ENCODE results near the gene PPFIBP2. TPM values are rescaled to one million over a fixed set of nuclear protein-coding genes. Genes with fewer than 3 reads are reported as not detected.

Gene PPFIBP2
- total and polyA plus RNA-seq, 2 of the 13 experiments (the other 11 are each of a cell fraction or from before 2014, with no cell fraction given), result 15.0 to 52.5 TPM

DNA sequence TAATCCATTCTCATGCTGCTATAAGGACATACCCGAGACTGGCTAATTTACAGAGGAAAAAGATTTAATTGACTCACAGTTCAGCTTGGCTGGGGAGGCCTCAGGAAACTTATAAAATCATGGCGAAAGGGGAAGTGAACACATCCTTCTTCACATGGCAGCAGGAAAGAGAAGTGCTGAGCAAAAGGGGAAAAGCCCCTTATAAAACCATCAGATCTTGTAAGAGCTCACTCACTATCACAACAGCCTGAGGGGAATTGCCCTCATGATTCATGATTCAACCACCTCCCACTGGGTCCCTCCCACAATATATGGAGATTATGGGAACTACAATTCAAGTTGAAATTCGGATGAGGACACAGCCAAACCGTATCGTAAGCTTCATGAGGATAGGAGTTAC is 163.3 kb downstream of the PPFIBP2 start (continued):
- no peak for TF ChIP-seq MXD4 (CRISPR knock-in tag; IDR thresholded peaks at IDR 0.05)
- TF ChIP-seq SKIL (CRISPR knock-in tag; IDR thresholded peaks at IDR 0.05; ENCODE audit: borderline replicate concordance), result no peak
- TF ChIP-seq, protein P1, sequence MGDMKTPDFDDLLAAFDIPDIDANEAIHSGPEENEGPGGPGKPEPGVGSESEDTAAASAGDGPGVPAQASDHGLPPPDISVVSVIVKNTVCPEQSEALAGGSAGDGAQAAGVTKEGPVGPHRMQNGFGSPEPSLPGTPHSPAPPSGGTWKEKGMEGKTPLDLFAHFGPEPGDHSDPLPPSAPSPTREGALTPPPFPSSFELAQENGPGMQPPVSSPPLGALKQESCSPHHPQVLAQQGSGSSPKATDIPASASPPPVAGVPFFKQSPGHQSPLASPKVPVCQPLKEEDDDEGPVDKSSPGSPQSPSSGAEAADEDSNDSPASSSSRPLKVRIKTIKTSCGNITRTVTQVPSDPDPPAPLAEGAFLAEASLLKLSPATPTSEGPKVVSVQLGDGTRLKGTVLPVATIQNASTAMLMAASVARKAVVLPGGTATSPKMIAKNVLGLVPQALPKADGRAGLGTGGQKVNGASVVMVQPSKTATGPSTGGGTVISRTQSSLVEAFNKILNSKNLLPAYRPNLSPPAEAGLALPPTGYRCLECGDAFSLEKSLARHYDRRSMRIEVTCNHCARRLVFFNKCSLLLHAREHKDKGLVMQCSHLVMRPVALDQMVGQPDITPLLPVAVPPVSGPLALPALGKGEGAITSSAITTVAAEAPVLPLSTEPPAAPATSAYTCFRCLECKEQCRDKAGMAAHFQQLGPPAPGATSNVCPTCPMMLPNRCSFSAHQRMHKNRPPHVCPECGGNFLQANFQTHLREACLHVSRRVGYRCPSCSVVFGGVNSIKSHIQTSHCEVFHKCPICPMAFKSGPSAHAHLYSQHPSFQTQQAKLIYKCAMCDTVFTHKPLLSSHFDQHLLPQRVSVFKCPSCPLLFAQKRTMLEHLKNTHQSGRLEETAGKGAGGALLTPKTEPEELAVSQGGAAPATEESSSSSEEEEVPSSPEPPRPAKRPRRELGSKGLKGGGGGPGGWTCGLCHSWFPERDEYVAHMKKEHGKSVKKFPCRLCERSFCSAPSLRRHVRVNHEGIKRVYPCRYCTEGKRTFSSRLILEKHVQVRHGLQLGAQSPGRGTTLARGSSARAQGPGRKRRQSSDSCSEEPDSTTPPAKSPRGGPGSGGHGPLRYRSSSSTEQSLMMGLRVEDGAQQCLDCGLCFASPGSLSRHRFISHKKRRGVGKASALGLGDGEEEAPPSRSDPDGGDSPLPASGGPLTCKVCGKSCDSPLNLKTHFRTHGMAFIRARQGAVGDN (CRISPR knock-in tag; IDR thresholded peaks at IDR 0.05), result no peak

DNA sequence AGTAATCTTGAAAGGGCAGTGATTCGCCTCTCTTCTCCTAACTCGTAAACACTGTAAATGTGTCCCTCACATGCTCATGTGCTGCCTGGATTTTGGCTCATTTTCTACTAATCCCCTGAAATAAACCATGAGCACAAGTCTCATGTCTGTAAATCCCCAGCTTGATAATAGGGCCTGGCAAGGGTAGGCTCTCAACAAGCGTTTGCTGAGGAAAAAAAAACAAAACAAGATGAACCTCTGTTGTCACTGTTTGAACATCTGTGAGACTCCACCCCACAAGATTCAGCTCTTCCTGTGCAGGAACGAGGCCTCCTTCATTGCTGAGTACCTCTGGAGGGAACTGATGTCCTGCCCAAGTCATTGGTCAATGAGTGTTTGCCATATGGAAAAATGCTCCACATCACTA is 164.0 kb downstream of the PPFIBP2 start:
- FAIRE-seq (no peak), ATAC-seq (no peak), DNase-seq (ENCODE audit: low spot score) (no peak)
- BruUV-seq (replicated peaks), result no TSS peak
- Histone ChIP-seq H2AFZ (ENCODE audit: low read length) (no peak overlapping the region), H4K20me1 (ENCODE audit: insufficient read depth, low read length) (no peaks in the 10 kb centered on the region), H3K27ac (ENCODE audit: extremely low read length, insufficient read depth, low read length) (no peak overlapping the region), H3K4me3 (replicated peaks in 1 of 3; ENCODE audit: insufficient read depth in 1 of 3, low read depth in 2 of 3, low read length in 3 of 3) (no peak overlapping the region), H3K4me1 (ENCODE audit: insufficient read depth, low read length) (peaks cover 5% of the 10 kb centered on the region), H3K36me3 (replicated peaks in 1 of 2; ENCODE audit: control insufficient read depth in 1 of 2, insufficient read depth in 2 of 2, low read length in 2 of 2) (no peaks in the 10 kb centered on the region), H3K27me3 (ENCODE audit: control insufficient read depth in 1 of 2, insufficient read depth in 2 of 2, low read length in 2 of 2) (peaks cover 3 to 20% of the 10 kb centered on the region in 2 experiments; a peak in 4 of 5 replicates), H3K9me3 (ENCODE audit: low read length) (no peaks in the 10 kb centered on the region), H3K79me2 (ENCODE audit: insufficient read depth, low read length) (no peaks in the 10 kb centered on the region), H3K9ac (ENCODE audit: insufficient read depth, low read depth, low read length) (no peak overlapping the region), H3K4me2 (ENCODE audit: low read depth, low read length) (no peak overlapping the region)
- TF ChIP-seq RXRA (CRISPR knock-in tag; IDR thresholded peaks at IDR 0.05) (no peak), TBP (CRISPR knock-in tag; IDR thresholded peaks at IDR 0.05) (no peak), ZNF547 (CRISPR knock-in tag; IDR thresholded peaks at IDR 0.05) (no peak), ZFP62 (CRISPR knock-in tag; IDR thresholded peaks at IDR 0.05) (no peak), GZF1 (CRISPR knock-in tag; IDR thresholded peaks at IDR 0.05) (no peak), FOSL1 (CRISPR knock-in tag; IDR thresholded peaks at IDR 0.05; ENCODE audit: borderline replicate concordance) (no peak)
- intact Hi-C loops (cut with micrococcal nuclease; ENCODE audit: unreplicated experiment), result no loop called here
- WGBS (ENCODE audit: low lambda C conversion rate), result 5% methylated on average over 4 of the region's 4 CpGs
- ChIA-PET POLR2A (no interaction called here), CTCF (ENCODE audit: low intra/inter-chr PET ratio, low total read pairs) (no interaction called here)
- in situ Hi-C loops (cut with HindIII; ENCODE audit: extremely low pct_ligation_motif_present, low pct_unique_long_range_greater_than_20kb), result loop anchor here (25.0 kb wide), 1 partner anchor 315 kb away; no protein-coding TSS in a partner anchor
